ENCODE data around the gene DEPDC5. TPM values are rescaled to one million over a fixed set of nuclear protein-coding genes. Genes with fewer than 3 reads are reported as not detected.
"Not testable (repeated sequence)": the region's sequence is repeated elsewhere in the genome, so short reads cannot be mapped to it uniquely, and the experiment has no call there.

DEPDC5 gene
- total RNA-seq = 30.5 TPM

GRCh38 chr22:31753634-31754501 is at the start of gene DEPDC5:
Gene DEPDC5, plus strand, starts transcription at chr22:31754019. Its CDS starts 903 bp downstream, at chr22:31754922.
- peak; percentile 97 for DNase-seq (ENCODE audit: low spot score)

GRCh38 chr22:31707519-31707918 is 46.3 kb upstream of the DEPDC5 start:
- DNase-seq (ENCODE audit: low spot score) = no peak

DNA sequence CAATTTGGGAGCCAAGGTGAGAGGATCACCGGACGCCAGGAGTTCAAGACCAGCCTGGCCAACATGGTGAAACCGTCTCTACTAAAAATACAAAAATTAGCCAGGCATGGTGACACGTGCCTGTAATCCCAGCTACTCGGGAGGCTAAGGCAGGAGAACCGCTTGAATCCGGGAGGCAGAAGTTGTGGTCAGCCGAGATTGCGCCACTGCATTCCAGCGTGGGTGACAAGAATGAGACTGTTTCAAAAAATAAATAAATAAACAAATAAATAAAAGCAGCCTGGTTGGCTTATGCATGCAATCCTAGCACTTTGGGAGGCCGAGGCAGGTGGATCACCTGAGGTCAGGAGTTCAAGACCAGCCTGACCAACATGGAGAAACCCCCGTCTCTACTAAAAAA is 42.6 kb upstream of the DEPDC5 start:
- not testable (repeated sequence) for DNase-seq (ENCODE audit: low spot score)

GRCh38 chr22:31715147-31715778 is 38.6 kb upstream of the DEPDC5 start:
- no peak for DNase-seq (ENCODE audit: low spot score)

DNA sequence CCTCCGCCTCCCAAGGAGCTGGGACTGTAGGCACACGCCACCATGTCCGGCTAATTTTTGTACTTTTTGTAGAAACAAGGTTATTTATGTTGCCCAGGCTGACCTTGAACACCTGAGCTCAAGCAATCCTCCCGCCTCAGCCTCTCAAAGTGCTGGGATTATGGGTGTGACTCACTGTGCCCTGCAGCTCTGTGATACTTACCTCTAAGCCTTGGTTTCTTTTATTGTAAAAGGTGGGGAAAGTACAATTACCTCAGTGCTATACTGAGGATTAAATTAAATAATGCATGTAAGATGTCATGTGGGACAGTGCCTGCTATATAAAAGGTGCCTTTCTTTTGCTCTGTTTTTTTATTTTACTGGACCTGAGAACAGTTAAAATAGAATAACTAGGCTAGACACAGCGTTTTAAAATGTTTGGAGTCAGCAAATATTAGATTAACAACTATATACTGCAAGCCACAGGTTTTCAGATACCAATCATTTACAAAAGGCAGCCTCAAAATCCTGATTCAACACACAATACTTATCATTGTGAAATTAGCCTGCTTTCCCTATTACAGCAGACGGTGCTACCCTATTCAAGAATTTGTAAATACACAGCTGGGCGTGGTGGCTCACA is 33.9 kb upstream of the DEPDC5 start:
- DNase-seq (ENCODE audit: low spot score) = no peak

DNA sequence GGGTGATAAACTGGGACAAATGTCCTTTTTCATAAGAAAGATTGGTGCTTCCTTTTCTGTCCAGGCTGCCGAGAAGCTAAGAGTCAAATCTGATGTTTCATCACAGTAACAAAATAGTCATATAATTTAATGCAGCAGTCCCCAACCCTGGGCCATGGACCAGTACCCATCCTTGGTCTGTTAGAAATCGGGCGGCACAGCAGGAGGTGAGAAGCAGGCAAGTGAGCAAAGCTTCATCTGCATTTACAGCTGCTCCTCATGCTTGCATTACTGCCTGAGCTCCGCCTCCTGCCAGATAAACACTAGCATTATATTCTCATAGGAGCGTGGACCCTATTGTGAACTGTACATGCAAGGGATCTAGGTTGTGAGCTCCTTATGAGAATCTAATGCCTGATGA is 30.1 kb upstream of the DEPDC5 start:
- DNase-seq (ENCODE audit: low spot score) = no peak

GRCh38 chr22:31726692-31727091 is 27.1 kb upstream of the DEPDC5 start:
- no peak for DNase-seq (ENCODE audit: low spot score)

- DNase-seq (ENCODE audit: low spot score) = no peak
These were observed 25.0 kb upstream of the DEPDC5 start for GRCh38 chr22:31728857-31729256.

GRCh38 chr22:31730344-31730711 is 23.5 kb upstream of the DEPDC5 start:
- DNase-seq (ENCODE audit: low spot score) = no peak

- DNase-seq (ENCODE audit: low spot score) = no peak
These were observed 21.6 kb upstream of the DEPDC5 start for GRCh38 chr22:31732089-31732829.

DNA sequence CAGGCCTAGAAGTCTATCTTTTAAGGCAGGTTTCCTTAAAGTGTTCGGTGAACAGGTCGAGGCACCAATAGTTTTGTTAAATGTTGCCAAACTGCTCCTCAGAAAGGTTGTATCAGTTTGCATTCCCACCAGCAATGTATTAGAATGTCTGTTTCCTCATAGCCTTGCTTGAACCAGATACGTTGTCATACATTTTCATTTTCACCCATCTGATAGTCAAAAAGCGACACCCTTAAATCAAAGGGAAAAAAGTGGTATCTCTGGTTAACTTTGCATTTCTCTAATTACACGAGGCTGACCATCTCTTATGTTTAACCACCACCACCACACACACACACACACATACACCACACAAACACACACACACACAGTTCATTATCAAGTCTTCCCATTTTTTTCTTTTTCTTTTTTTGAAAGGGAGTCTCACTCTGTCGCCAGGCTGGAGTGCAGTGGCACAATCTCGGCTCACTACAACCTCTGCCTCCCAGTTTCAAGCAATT is 20.2 kb upstream of the DEPDC5 start:
- DNase-seq (ENCODE audit: low spot score) = no peak

- DNase-seq (ENCODE audit: low spot score) = no peak
These were observed 19.3 kb upstream of the DEPDC5 start for GRCh38 chr22:31734512-31734911.

DNA sequence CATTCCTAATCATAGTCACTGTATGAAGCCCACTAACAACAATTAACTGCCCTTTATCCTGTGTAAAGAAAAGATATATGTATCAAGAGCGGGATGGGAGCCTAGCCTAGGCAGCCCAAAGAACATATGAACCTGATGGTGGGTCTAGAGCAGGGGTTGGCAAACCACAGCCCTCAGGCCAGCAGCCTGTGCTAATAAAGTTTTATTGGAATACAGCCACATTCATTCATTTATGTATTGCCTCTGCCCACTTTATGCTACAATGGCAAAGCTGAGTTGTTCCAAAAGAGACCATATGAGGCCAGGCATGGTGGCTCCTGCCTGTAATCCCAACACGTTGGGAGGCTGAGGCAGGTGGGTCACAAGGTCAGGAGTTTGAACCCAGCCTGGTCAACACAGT is 17.4 kb upstream of the DEPDC5 start:
- DNase-seq (ENCODE audit: low spot score) = no peak

- no peak for DNase-seq (ENCODE audit: low spot score)
These were observed 15.9 kb upstream of the DEPDC5 start for GRCh38 chr22:31737932-31738331.

DNA sequence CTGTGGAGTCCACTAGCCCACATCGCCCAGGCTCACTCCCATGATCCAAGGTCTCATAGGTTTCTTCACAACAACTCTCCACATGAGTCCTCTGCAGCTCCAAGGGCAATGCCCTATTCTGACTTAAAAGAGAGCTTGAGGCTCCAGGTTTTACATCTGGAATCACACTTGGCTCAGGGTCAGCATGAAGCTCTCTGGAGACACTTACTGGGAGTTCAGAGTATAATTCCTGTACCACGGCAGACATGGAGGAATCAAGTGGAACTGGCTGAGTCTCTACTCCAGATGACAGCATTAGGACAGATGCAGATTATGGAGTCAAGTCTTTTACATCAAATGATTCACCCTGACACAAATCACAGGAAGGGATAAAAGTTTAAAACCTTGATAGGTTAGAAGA is 15.3 kb upstream of the DEPDC5 start:
- DNase-seq (ENCODE audit: low spot score) = no peak

DNA sequence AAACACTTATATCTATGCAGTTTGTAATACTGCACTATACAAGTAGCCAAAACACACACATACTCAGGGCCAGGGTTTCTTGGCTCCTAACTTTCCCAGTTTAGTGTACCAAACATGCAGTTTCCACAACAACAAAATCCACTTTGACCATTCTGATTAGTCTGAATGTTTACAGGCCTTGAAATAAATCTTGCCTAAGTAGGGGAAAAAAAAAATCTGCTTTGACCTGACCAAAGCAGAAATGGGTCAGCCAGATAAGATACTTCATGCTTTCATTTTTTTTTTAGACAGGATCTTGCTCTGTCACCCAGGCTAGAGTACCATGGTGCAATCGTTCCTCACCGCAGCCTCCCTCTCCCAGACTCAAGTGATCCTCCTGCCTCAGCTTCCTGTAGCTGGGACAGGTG is 14.0 kb upstream of the DEPDC5 start:
- DNase-seq (ENCODE audit: low spot score) = no peak

DNA sequence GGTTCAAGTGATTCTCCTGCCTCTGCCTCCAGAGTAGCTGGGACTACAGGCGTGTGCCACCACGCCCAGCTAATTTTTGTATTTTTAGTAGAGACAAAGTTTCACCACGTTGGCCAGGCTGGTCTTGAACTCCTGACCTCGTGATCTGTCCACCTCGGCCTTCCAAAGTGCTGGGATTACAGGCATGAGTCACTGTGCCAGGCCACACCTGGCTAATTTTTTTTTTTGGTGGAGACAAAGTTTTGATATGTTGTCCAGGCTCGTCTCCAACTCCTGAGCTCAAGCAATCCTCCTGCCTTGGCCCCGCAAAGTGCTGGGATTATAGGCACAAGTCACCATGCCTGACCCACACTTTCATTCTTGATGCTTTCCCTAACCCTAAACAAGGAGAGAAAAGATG is 13.5 kb upstream of the DEPDC5 start:
- not testable (repeated sequence) for DNase-seq (ENCODE audit: low spot score)

GRCh38 chr22:31742115-31742514 is 11.7 kb upstream of the DEPDC5 start:
- DNase-seq (ENCODE audit: low spot score) = no peak

- DNase-seq (ENCODE audit: low spot score) = no peak
These were observed 11.1 kb upstream of the DEPDC5 start for GRCh38 chr22:31742682-31743081.

GRCh38 chr22:31743871-31744270 is 9.9 kb upstream of the DEPDC5 start:
- no peak for DNase-seq (ENCODE audit: low spot score)

GRCh38 chr22:31747441-31747840 is 6.4 kb upstream of the DEPDC5 start:
- no peak for DNase-seq (ENCODE audit: low spot score)

DNA sequence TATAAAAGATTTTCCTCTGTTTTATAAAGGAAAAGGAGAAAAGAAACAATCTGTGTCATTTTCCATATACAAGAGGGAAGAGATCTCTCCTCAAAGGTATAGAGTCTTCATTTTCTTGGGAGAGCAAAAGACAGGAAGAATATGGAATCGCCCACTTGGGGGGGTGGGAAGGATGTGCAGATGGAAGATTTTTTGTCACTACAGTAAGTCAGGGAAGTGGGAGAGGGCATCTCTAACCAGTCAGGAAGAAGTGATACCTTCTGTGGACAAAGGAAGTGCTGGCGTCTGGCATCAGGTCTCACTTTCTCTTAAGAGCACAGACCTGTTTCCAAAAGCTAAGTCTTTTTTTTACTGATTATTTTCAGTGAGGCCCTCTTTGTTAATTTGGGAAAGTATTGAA is 5.3 kb upstream of the DEPDC5 start:
- no peak for DNase-seq (ENCODE audit: low spot score)

Measured in mucosa of gallbladder (tissue), 1 donor.